ENCODE measurements around the gene PHACTR1.

PHACTR1 gene

DNA sequence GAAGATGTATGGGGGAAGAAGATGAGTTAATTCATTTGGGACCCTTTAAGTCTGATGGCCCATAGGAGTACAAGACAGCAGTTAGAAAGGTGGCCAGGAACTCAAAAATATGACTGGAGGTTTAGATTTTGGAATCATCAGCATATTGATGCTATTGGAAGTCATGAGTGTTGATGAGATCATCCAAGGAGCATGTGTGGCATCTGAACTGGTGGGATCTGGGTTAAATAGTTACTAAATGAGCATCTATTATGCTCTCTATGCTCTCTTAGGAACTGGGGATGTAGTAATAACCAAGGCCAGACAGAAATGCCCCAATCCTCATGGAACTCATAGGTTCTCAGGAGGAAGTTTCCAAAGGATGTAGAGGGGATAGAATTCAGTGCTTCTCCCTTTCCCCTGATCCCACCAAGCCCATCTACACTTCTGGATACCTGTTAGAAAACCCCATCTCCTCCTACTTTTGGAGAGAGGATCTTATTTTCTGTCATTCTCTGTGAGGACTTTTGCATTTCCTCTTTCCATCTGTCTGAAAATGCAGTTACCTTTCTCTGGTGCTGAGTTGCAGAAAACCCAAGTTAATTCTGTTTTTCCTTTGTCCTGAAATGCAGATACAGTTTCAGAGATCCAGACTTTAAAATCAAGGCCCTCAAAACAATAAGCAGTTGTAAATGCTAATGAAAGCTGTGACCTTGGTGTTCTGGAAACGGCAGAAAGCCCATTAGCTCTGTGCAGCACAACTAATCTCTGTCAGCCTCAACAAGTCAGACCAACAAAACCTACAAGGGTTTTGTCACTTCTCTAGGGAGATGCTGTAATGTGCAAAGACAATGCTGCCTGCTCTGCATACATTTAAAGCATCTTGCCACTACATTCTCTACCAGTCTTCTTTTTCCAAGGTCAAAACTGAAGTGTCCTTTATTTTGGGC, 546.0 kb downstream of the PHACTR1 start:
- no peak overlapping the region for H2AFZ ChIP-seq
- H3K79me2 ChIP-seq: no peaks in the 10 kb centered on the region
- no peaks in the 10 kb centered on the region for H3K9me3 ChIP-seq (ENCODE audit: control insufficient read depth, low read length)
- no peak overlapping the region for H3K4me3 ChIP-seq (ENCODE audit: low read depth, low read length)
- no peak overlapping the region for H3K27ac ChIP-seq
- H3K4me2 ChIP-seq (ENCODE audit: low read length): no peak overlapping the region
- H3K27me3 ChIP-seq (ENCODE audit: control insufficient read depth, insufficient read depth, low read length): no peaks in the 10 kb centered on the region
- H3K9ac ChIP-seq: no peak overlapping the region
- TF ChIP-seq, protein P1, sequence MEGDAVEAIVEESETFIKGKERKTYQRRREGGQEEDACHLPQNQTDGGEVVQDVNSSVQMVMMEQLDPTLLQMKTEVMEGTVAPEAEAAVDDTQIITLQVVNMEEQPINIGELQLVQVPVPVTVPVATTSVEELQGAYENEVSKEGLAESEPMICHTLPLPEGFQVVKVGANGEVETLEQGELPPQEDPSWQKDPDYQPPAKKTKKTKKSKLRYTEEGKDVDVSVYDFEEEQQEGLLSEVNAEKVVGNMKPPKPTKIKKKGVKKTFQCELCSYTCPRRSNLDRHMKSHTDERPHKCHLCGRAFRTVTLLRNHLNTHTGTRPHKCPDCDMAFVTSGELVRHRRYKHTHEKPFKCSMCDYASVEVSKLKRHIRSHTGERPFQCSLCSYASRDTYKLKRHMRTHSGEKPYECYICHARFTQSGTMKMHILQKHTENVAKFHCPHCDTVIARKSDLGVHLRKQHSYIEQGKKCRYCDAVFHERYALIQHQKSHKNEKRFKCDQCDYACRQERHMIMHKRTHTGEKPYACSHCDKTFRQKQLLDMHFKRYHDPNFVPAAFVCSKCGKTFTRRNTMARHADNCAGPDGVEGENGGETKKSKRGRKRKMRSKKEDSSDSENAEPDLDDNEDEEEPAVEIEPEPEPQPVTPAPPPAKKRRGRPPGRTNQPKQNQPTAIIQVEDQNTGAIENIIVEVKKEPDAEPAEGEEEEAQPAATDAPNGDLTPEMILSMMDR (IDR thresholded peaks at IDR 0.05): no peak
- peaks cover 10% of the 10 kb centered on the region for H3K4me1 ChIP-seq
- no peaks in the 10 kb centered on the region for H3K36me3 ChIP-seq (ENCODE audit: control insufficient read depth, insufficient read depth, low read length)

DNA sequence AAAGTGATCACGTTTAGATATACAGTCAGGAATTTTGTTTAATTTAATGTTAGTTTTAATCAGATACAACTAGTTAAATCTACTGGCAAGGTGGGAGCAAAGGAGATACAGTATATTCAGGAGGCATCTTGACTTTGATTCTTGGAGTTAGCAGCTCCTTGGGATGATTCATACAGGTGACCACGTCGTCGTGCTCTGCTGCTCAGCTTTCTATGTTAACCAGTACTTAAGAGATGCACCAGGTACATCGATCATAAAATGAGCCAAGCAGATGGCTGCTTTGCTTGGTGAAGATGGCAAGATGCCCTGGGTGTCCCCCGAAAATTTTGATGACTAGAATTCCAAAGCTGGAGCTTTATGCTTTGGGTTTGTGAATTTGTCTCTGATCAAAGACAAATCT, 547.1 kb downstream of the PHACTR1 start:
- peaks cover 10% of the 10 kb centered on the region for H3K4me1 ChIP-seq
- H2AFZ ChIP-seq: no peak overlapping the region
- TF ChIP-seq, protein P1 (IDR thresholded peaks at IDR 0.05): no peak
- H3K27ac ChIP-seq: no peak overlapping the region
- no peaks in the 10 kb centered on the region for H3K27me3 ChIP-seq (ENCODE audit: control insufficient read depth, insufficient read depth, low read length)
- no peaks in the 10 kb centered on the region for H3K36me3 ChIP-seq (ENCODE audit: control insufficient read depth, insufficient read depth, low read length)
- H3K4me2 ChIP-seq (ENCODE audit: low read length): no peak overlapping the region
- no peaks in the 10 kb centered on the region for H3K79me2 ChIP-seq
- no peaks in the 10 kb centered on the region for H3K9me3 ChIP-seq (ENCODE audit: control insufficient read depth, low read length)
- H3K4me3 ChIP-seq (ENCODE audit: low read depth, low read length): no peak overlapping the region
- H3K9ac ChIP-seq: no peak overlapping the region

DNA sequence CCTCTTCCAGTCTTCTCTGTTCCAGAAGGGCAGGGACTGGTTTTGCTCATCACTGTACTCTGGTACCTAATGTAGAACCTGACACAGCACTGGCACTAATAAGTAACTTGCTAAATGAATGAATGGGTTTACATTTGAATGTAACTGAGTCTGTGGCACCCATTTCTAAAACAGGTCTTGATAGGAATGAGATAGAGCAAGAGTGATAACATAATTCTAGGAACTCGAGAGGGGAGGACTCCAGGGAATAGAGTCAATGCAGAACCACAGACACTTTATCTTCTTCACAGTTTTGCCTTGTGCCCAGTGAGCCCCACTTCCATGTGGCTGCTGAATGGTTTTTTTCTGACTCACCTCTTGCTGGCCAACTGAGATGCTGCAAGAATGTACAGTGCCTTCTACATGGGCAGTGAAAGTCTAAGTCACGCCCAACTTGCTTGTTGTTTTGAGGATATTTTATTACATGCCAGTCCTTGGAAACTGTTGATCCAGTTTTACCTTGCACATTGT, 550.6 kb downstream of the PHACTR1 start:
- H3K9me3 ChIP-seq (ENCODE audit: control insufficient read depth, low read length): no peaks in the 10 kb centered on the region
- no peaks in the 10 kb centered on the region for H3K27me3 ChIP-seq (ENCODE audit: control insufficient read depth, insufficient read depth, low read length)
- H3K9ac ChIP-seq: no peak overlapping the region
- no peak overlapping the region for H3K4me2 ChIP-seq (ENCODE audit: low read length)
- no peak overlapping the region for H3K4me3 ChIP-seq (ENCODE audit: low read depth, low read length)
- H3K4me1 ChIP-seq: no peaks in the 10 kb centered on the region
- H2AFZ ChIP-seq: no peak overlapping the region
- H3K79me2 ChIP-seq: no peaks in the 10 kb centered on the region
- H3K36me3 ChIP-seq (ENCODE audit: control insufficient read depth, insufficient read depth, low read length): no peaks in the 10 kb centered on the region
- H3K27ac ChIP-seq: no peak overlapping the region
- TF ChIP-seq, protein P1 (IDR thresholded peaks at IDR 0.05): no peak

DNA sequence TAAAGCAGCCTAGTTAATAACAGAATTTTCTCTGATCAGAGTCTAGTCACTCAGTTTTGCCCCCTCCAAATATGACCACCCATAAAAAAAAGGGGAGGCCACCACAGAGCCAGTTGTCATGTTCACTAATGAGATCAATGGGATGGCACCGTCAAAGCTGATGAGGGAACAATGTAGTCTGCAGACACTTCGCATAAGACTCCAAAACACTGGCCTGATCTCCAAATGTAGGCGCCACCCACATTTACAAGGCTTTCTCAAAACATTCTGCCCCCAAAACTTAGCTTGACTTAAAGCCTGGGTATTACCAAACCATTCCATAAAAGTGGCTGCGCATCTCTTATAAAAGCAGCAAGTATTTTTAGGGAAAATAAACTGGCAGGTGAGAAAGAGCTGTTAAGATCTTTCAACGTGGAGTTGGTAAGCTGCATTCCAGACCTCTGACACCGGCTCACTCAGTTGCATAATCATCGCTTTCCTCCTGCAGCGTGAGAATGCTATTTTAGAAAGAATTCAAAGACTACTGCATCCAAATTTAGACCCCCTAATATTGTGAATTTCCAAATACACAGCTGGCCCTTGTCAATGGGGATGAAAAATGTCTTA, 552.4 kb downstream of the PHACTR1 start:
- Histone ChIP-seq H3K4me1 (no peaks in the 10 kb centered on the region), H3K27me3 (ENCODE audit: control insufficient read depth, insufficient read depth, low read length) (no peaks in the 10 kb centered on the region), H3K4me3 (ENCODE audit: low read depth, low read length) (no peak overlapping the region), H3K9ac (no peak overlapping the region), H3K9me3 (ENCODE audit: control insufficient read depth, low read length) (no peaks in the 10 kb centered on the region), H3K79me2 (no peaks in the 10 kb centered on the region), H3K27ac (no peak overlapping the region), H3K36me3 (ENCODE audit: control insufficient read depth, insufficient read depth, low read length) (no peaks in the 10 kb centered on the region), H2AFZ (peak overlapping the region; percentile 45), H3K4me2 (ENCODE audit: low read length) (no peak overlapping the region)
- TF ChIP-seq, protein P1 (IDR thresholded peaks at IDR 0.05): no peak
